IPS DF 19.7 (cell line): Measurements from ENCODE around the gene TCF3.

Experiments used
- DNase-seq: peaks from one replicate; pipeline ENCODE4 v3.0.0-alpha.2; 2013; ENCODE audit warnings: low read depth, low spot score

The TCF3 gene

GRCh38 chr19:1630012-1630411, 22.4 kb downstream of the TCF3 start:
- DNase-seq: no peak

- DNase-seq: no peak
Measured at GRCh38 chr19:1629256-1629808, 23.1 kb downstream of the TCF3 start.

GRCh38 chr19:1627194-1627593, 25.2 kb downstream of the TCF3 start:
- no peak for DNase-seq

GRCh38 chr19:1626417-1627010, 25.9 kb downstream of the TCF3 start:
- no peak for DNase-seq

GRCh38 chr19:1624458-1624857, 28.0 kb downstream of the TCF3 start:
- DNase-seq: peak; percentile 57

- DNase-seq: no peak
Measured at GRCh38 chr19:1622541-1622940, 29.9 kb downstream of the TCF3 start.

GRCh38 chr19:1622007-1622406, 30.4 kb downstream of the TCF3 start:
- no peak for DNase-seq

- DNase-seq: no peak
Measured at GRCh38 chr19:1621574-1621973, 30.8 kb downstream of the TCF3 start.

- no peak for DNase-seq
Measured at GRCh38 chr19:1621021-1621420, 31.4 kb downstream of the TCF3 start.

GRCh38 chr19:1620502-1620901, 31.9 kb downstream of the TCF3 start:
- DNase-seq: no peak

- DNase-seq: no peak
Measured at GRCh38 chr19:1619703-1620102, 32.7 kb downstream of the TCF3 start.

- no peak for DNase-seq
Measured at GRCh38 chr19:1619094-1619439, 33.3 kb downstream of the TCF3 start.

- DNase-seq: peak; percentile 47
Measured at GRCh38 chr19:1618157-1619093, 34.0 kb downstream of the TCF3 start.

GRCh38 chr19:1616875-1617274, 35.5 kb downstream of the TCF3 start:
- DNase-seq: no peak

- no peak for DNase-seq
Measured at GRCh38 chr19:1616396-1616795, 36.0 kb downstream of the TCF3 start.

- DNase-seq: no peak
Measured at GRCh38 chr19:1615156-1615765, 37.2 kb downstream of the TCF3 start.

GRCh38 chr19:1613808-1614570, 38.4 kb downstream of the TCF3 start:
- no peak for DNase-seq

- no peak for DNase-seq
Measured at GRCh38 chr19:1613146-1613545, 39.3 kb downstream of the TCF3 start.

GRCh38 chr19:1612114-1613086, 40.0 kb downstream of the TCF3 start:
- no peak for DNase-seq

- DNase-seq: no peak
Measured at GRCh38 chr19:1611353-1611752, 41.1 kb downstream of the TCF3 start.

GRCh38 chr19:1610579-1610978, 41.8 kb downstream of the TCF3 start:
- no peak for DNase-seq
